NOMO-1 treated with dmso at 0.1 percent for 144 hours (cell line): ENCODE measurements around the gene USP21.

Source experiments
- DNase-seq: peaks from one replicate; lab custom pipeline; 2025; ENCODE audit not compliant: unreplicated experiment; lab: John Stamatoyannopoulos, UW

Gene USP21

GRCh38 chr1:161168906-161169305 is 9.6 kb downstream of the USP21 start:
- no peak for DNase-seq

GRCh38 chr1:161171191-161171590 is 11.9 kb downstream of the USP21 start:
- DNase-seq: no peak

GRCh38 chr1:161171696-161172095 is 12.4 kb downstream of the USP21 start:
- DNase-seq: no peak

- DNase-seq: no peak
Measured at GRCh38 chr1:161172349-161172748, 13.0 kb downstream of the USP21 start.

DNA sequence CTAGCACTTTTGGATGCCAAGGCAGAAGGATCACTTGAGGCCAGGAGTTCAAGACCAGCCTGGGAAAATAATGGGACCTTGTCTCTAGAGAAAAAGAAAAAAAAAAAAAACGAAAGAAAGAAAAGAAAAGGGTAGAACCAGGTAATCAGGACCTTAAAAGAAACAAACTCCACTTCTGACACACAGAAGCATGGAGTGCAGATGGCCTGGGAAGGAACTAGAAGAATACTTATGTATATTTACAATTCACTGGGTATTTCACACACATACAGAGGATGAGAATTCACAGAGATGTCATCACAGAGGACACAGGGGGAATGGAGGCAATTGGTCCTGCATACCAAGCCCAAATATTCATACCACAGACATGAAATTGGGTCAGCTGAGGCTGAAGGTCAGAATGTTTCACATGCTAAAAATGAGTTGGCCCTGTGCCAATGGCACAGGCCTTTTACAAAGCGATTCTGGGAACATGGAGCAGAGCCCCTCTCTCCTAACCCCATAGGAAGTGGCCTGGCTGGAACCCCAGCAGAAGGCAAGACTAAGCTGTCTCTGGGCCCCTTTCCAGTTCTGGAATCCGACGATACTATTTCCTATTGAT is 13.6 kb downstream of the USP21 start:
- no peak for DNase-seq

GRCh38 chr1:161173711-161174110 is 14.4 kb downstream of the USP21 start:
- no peak for DNase-seq

DNA sequence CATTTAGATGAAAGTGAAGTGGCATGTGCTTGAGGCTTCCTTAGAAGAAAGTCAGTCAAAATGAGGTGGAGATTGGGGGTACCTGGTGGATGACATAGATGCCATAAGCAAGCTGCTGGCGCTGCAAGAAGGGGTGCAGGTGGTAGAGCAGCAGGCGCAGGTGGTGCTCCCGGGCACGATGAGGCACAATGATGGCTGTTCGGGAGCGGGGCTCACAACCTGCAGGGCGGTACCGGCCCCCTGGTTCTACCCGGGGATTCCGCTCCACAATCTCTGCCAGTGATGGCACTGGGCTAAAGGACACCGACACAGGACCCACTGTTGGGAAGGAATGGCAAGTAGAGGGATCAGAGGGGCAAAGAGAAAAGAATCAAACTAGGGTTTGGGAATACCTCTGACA is 15.6 kb downstream of the USP21 start:
- no peak for DNase-seq

GRCh38 chr1:161175771-161176453 is 16.6 kb downstream of the USP21 start:
- no peak for DNase-seq

- DNase-seq: no peak
Measured at GRCh38 chr1:161176468-161177111, 17.3 kb downstream of the USP21 start.

DNA sequence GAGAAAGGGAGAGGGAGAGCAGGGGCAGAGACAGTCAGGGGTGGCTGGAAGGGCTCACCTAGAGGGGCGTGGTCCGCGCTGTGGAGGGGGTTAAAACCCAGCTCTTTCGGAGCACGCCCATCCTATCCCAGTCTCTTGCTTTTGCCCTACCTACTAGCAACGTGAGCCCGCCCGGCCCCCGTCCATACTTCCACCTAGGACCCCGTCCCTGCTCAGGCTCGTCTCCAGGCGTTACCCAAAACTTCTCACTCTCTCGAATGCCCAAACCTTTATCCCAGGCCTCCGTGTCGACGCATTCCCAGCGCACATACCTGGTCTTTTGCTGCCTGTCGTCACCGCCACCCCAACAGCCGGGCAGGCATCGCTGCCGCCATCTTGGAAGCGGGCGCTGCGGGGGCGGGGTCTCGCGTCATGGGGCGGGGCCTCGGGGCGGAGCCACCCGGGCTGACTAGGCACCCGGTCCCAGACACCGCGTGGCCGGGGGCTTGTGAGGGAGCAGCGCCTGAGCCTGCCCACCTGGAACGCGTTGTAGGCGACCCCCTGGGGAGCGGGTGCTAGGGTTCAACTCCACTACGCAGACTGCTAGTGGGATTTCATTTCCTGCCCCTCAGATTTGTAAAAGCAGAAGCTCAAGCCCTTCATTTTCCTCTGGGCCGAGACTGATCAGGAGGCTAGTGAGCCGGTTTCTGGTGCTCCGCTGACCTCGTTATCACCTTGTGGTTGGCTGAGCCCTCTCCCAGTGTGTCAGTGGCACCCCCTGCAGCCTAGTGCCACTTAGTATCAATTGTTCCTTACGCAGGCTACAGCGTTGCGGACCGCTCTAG is 18.0 kb downstream of the USP21 start, which contains the start of gene B4GALT3:
TSS of gene B4GALT3 (minus strand) at position 396 of the 824 bp plus-strand sequence. CDS start 1,447 bp downstream, outside the sequence.
- peak; percentile 58 for DNase-seq

- DNase-seq: no peak
Measured at GRCh38 chr1:161177936-161178244, 18.6 kb downstream of the USP21 start.

- DNase-seq: no peak
Measured at GRCh38 chr1:161179698-161180097, 20.4 kb downstream of the USP21 start.

DNA sequence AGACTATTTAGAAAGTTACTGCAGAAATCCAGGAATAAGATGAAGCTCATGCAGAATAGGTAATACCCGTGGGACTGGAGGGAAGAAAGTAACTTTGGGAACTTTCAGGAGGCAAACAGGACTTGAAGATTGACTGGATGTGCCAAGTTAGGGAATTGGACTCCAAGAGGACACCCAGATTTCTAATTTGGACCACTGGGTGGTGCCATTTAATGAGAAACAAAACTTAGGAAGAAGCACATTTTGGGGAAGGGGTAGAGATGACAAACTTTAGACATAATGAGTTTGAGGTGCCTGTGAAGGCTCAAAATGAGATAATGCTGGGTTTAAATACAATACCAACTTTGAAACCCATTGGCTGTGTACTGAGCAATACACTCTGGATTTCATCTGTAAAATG is 21.3 kb downstream of the USP21 start:
- DNase-seq: no peak

- peak; percentile 80 for DNase-seq
Measured at GRCh38 chr1:161182214-161182613, 22.9 kb downstream of the USP21 start.

GRCh38 chr1:161185282-161185682 is 26.0 kb downstream of the USP21 start:
- DNase-seq: peak; percentile 97

GRCh38 chr1:161185732-161186311 is 26.5 kb downstream of the USP21 start:
- peak; percentile 77 for DNase-seq

DNA sequence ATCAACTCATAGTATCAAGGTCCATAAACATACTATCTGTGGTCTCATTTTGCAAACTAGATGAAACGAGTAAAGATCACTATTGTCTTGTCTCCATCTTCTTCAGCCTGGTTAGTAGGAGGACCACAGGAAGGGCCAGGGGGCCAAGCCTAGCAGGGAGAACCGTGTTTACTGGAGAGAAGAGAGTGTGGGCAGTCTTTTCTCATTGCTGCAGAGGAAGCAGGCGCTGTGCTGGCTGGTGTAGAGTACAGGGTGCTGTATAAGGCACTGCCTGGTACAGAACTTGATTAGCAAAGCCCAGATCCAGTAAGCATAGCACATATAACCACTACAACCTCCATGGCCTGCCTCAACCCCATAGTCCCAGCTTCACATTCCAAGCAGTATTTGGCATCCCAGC is 28.0 kb downstream of the USP21 start:
- no peak for DNase-seq

GRCh38 chr1:161188381-161188780 is 29.1 kb downstream of the USP21 start:
- no peak for DNase-seq

DNA sequence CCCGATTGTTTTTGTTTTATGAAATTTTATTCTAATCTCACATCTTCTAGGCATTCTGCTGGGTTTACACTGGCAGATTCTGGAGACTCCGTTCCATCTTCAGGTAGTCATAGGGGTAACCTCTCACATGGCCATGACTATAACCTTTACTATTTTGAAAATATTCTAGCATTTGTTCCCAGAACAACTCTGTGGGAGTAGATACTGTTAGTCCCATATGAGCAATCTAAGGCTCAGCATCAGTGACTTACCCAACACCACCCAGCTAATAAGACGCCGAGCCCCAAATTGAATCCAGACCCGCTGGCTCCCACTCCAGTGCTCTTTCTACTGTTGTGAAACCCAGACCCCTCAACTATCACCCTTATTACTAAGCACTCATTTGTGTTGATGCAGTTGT is 29.7 kb downstream of the USP21 start:
- DNase-seq: no peak

GRCh38 chr1:161190962-161191521 is 31.7 kb downstream of the USP21 start:
- DNase-seq: no peak

GRCh38 chr1:161191971-161192370 is 32.7 kb downstream of the USP21 start:
- no peak for DNase-seq
